PC-9 (cell line): ENCODE measurements around the gene TIMM13.
"Not testable (repeated sequence)": the region's sequence is repeated elsewhere in the genome, so short reads cannot be mapped to it uniquely, and the experiment has no call there.

Source experiments
- EZH2 ChIP-seq: fragments of 200-600 bp; sonication (generic); IDR thresholded peaks from 2 replicates; pipeline ENCODE4 v1.8.0; 2017; ENCODE audit warnings: antibody characterized with exemption, low read depth
- TF ChIP-seq, protein P1 (sequence below): fragments of 200-600 bp; sonication (generic); conservative IDR thresholded peaks from 2 replicates; pipeline ENCODE4 v1.6.1; 2017; ENCODE audit warnings: mixed run types, antibody characterized with exemption, mild to moderate bottlenecking, moderate library complexity

DNA sequence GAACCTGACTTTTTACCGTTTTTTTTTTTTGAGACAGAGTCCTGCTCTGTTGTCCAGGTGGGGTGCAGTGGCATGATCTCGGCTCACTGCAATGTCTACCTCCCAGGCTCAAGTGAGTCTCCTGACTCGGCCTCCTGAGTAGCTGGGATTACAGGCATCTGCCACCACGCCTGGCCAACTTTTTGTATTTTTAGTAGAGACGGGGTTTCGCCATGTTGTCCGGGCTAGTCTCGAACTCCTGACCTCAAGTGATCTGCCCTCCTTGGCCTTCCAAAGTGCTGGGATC, 42.5 kb upstream of the TIMM13 start:
- TF ChIP-seq, protein P1, sequence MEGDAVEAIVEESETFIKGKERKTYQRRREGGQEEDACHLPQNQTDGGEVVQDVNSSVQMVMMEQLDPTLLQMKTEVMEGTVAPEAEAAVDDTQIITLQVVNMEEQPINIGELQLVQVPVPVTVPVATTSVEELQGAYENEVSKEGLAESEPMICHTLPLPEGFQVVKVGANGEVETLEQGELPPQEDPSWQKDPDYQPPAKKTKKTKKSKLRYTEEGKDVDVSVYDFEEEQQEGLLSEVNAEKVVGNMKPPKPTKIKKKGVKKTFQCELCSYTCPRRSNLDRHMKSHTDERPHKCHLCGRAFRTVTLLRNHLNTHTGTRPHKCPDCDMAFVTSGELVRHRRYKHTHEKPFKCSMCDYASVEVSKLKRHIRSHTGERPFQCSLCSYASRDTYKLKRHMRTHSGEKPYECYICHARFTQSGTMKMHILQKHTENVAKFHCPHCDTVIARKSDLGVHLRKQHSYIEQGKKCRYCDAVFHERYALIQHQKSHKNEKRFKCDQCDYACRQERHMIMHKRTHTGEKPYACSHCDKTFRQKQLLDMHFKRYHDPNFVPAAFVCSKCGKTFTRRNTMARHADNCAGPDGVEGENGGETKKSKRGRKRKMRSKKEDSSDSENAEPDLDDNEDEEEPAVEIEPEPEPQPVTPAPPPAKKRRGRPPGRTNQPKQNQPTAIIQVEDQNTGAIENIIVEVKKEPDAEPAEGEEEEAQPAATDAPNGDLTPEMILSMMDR, result not testable (repeated sequence)
- TF ChIP-seq EZH2, result not testable (repeated sequence)
